Stimulated activated CD4-positive, alpha-beta T cell treated with anti-CD3 and anti-CD28 coated beads, TNF-alpha, amount 100 ng/mL, for 48 hours (primary cell): ENCODE measurements around the gene DCPS.
"Not testable (repeated sequence)": the region's sequence is repeated elsewhere in the genome, so short reads cannot be mapped to it uniquely, and the experiment has no call there.

Experiments used
- DNase-seq, 3 donors: peaks; one replicate each; pipeline ENCODE4 v3.0.0-alpha.2; 2020; ENCODE audit warnings: low read depth in 3 of 3

Gene DCPS

GRCh38 chr11:126288237-126288636 lies 15.6 kb upstream of the DCPS start:
- DNase-seq = no peak

DNA sequence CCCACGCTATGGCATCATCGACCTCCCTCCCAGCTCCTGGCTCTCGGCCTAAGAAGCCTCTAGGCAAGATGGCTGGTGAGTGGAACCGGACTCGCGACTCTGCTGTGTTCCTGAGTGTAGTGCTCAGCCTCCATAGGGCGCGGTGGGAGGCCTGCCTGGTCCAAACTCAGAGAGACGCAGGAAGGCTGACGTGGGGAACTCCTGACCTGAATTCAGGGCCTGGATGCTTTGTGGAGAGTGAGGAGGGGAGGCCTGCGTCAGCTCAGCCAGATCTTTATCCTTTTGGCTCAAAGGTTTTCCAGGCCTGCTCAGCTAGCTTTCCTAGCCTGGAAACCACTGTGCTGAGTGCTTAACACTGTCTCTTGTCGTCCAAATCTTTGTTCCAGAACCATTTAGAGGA lies 13.0 kb upstream of the DCPS start:
- DNase-seq = no peak

GRCh38 chr11:126293726-126294125 lies 10.1 kb upstream of the DCPS start:
- no peak for DNase-seq

- DNase-seq = no peak
Observed at GRCh38 chr11:126297004-126297403, 6.9 kb upstream of the DCPS start.

- no peak for DNase-seq
Observed at GRCh38 chr11:126304457-126305075, 706 bp downstream of the DCPS start.

DNA sequence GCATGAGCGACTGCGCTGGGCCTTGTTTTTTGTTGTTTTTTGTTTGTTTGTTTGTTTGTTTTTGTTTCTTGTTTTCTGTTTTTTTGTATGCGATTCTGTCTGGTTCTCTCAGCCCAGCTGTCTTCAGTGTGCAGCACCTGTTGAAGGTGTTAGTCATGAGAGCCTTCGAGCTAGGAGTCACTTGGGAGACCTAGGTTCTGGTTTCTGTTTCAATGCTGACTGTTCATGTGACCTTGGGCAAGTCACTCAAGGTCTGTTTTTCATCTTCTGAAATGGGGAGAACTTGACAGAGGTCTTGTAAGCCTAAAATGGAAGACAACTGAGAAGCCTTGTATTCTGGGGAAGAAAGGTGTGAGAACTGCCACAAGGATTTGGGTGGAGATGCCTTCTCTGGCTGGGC lies 1.8 kb downstream of the DCPS start:
- no peak for DNase-seq

DNA sequence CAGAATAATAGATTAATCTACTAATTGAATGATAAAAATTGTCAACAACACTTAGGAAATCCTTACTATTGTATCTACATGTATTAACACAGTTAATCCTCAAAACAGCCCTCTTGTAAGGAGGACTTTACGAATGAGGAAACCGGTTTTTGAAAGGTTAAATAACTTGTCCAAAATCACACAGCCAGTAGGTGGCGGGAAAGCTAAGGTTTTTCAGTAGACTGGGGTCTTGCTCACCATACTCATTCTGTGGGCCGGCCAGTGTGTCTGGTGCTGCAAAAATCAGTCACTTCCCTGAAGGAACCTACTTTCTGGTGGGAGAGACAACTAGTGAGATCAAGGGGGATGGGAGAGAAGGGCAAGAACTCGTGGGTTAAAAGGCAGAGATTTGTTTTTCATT lies 3.8 kb downstream of the DCPS start:
- no peak for DNase-seq

- DNase-seq = no peak
Observed at GRCh38 chr11:126308271-126308671, 4.4 kb downstream of the DCPS start.

DNA sequence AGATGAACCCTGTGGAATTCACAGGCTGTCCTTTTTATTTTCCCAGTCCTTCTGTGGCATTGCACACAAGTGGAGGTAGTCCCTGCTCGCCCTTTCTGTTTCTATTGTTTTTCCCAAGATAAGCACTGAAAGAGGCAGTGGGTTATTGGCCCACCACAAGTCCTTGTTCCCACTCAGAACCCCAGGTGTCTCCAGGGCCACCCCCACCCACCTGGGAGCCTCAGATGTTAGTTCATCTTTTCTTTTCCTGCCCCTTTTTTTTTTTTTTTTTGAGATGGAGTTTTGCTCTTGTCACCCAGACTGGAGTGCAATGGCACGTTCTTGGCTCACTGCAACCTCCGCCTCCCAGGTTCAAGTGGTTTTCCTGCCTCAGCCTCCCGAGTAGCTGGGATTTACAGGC lies 4.9 kb downstream of the DCPS start:
- not testable (repeated sequence) for DNase-seq

DNA sequence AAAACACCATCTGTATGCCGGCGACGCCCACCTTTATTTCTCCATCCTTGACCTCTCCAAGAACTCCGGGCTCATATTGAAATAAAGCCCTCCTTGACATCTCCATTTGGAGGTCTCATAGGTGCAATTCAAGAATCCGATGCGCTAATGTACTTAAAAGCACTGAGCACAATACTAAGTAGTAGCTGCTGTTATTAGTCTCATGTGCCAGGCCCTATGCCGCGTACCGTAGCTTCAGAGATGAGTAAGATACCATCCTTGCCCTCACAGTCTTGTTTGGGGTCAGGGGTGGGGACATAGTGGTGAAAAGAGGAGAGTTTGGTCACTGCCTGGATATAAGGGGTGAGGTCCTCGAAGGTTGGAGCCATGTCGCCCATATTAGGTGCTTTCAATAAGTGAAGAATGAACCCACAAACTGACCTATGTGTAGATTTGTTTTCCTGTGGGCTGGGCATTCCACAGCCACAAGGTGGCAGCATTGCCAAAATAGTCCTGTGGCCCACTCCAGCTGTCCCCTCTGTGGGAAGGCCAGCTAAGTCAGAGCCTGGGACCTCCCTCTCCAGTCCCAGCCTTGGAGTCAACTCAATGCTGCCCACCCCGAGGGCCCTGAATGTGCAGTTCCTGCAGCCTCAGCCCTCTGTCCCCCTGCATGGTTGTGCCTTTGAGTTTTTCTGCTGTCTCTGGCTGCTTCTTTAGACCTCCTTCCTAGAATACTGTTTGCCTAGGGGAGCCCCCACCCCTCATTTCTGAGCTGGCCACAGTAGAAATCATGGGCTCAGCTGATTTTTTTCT lies 6.5 kb downstream of the DCPS start:
- DNase-seq = peak in 1 of 3 donors; percentile 45

DNA sequence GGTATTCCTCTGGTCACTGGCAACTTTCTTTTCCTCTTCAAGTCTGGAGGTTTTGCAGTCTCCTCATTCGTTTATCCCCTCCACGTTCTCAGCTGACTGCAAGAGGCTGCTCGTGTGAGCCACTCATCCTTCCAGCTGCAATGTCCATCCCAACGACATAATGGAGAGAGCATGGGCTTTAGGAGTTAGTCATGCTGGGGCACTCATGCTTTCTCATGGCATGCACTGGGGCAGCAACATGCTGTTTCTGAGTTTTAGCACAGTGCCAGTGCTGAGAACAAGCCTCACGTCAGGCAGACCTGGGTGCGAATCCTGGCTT lies 7.1 kb downstream of the DCPS start:
- DNase-seq = no peak

- no peak for DNase-seq
Observed at GRCh38 chr11:126311401-126312291, 7.8 kb downstream of the DCPS start.

DNA sequence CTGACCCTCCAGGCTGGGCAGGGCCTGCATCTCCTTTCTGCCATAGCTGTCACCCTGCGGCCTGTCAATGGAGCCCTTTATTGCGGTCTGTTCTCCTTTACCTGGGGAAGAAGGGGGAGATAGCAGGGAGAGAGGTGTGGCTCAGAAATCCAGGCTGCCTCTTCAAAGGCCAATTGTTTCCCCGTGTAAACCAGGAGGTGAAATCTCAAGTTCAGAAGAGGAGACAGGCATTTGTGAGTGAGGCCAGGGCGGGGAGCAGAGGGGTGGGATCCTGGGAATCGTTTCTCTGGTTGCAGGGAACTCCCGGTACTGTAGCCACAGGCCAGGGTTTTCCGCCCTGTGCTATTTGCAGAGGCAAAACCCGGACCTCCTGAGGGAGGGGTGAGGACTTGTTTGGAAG lies 9.1 kb downstream of the DCPS start:
- no peak for DNase-seq

GRCh38 chr11:126313826-126314225 lies 10.0 kb downstream of the DCPS start:
- DNase-seq = no peak

DNA sequence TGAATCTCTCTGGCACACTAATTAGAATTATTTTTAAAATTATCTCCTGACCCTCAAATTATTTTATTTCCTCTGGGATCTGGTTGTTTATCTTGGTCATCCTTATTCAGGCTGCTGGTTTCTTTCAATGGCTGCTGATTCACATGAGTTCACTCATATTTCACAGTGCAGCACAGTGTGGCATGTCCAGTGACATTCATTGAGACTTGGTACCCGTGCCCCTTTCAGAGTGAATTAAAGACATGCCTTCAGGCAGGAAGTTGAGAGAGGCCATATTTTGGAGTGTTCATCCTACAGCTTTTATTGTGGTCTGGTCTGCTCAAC lies 13.5 kb downstream of the DCPS start:
- DNase-seq = no peak

DNA sequence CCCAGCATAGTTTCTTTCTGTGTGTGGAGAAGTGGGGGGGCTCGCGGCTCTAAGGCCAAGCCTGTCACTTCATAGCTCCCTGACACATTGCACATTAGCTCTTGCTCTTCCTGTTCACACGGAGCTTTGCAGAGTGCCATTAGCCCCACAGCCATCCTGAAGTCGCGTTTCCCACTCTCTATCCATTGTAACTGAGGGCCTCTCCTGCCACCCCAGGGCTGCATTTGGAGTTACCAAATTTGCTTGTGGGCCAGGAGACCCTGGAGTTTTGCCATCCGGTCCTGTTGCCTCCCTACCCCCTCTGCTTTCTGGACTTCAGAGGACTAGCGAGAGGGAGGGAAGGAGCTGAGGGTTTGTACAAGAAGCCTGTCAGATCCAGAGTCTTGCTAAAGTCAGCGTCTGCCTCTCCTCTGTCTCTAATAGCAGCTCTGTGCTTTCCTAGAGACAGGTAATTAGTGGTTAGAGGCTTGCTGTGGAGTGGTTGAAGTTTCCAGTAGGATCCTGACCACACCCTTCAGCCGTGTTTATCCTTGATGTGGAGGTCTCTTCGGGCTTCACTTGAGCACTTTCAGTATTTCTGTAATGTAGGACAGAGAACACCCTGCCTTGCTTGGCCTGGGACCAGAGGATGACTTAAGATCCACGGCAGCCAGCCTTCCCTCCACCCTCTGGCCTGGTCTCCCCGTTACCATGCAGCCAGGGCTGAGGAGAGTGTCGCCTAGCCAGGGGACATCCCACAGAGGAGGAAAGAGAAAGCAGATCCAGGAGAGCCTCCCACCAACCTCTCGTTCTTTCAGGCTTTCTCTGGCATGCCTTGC lies 14.1 kb downstream of the DCPS start:
- DNase-seq = no peak

- no peak for DNase-seq
Observed at GRCh38 chr11:126318574-126319373, 14.9 kb downstream of the DCPS start.

GRCh38 chr11:126319374-126319740 lies 15.5 kb downstream of the DCPS start:
- no peak for DNase-seq

DNA sequence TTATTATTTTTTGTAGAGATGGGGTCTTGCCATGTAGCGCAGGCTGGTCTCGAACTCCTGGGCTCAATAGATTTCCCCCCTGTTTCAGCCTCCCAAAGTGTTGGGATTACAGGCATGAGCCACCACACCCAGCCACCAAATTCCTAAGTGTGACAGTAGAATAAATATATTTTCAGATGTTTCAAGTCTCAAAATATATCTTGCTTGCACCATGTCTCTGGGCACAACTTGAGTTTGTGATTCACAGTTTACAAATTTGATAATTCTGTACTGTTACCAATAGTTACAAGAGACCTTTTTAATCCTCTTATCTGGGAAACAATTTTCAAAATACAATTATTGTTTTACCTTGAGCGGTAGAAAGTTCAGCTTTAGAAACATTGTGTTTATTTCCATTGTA lies 19.1 kb downstream of the DCPS start:
- DNase-seq = no peak

GRCh38 chr11:126327281-126328000 lies 23.6 kb downstream of the DCPS start:
- DNase-seq = no peak

DNA sequence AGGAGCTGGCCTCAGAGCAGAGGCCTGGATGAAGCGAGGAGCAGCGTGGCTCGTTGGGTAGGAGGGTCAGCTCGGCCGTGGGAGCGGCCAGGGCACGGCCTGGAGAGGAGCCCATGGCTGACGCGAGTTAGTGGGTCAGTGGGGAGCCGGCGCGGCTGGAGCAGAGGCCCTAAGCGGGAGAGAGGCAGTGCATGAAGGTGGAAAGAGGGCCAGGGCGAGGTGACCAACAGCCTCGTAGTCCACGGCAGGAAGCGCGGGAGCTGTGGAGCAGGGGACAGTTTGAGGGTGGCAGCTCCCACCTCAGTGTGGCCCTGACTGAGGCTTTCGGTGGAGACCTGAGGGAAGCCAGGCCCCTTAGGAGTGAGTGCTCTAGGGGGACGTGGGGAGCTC lies 24.1 kb downstream of the DCPS start:
- no peak for DNase-seq
